GM12872 (cell line): Measurements from ENCODE around the gene EDC4.

Experiments used
- CTCF ChIP-seq: IDR thresholded peaks from 3 replicates; pipeline ENCODE4 v1.5.1; 2011; ENCODE audit warnings: low read depth, mild to moderate bottlenecking, low read length, moderate library complexity; ENCODE audit not compliant: insufficient read depth

Gene EDC4

GRCh38 chr16:67845291-67846062 lies 27.4 kb upstream of the EDC4 start:
- no peak for TF ChIP-seq CTCF

GRCh38 chr16:67846063-67846319 lies 26.9 kb upstream of the EDC4 start:
- TF ChIP-seq CTCF: no peak

- TF ChIP-seq CTCF: no peak
Observed at GRCh38 chr16:67846320-67847063, 26.4 kb upstream of the EDC4 start, which contains the start of gene NUTF2. Gene NUTF2, plus strand, starts transcription at chr16:67846933. Its CDS starts 18,198 bp downstream, at chr16:67865131.

- TF ChIP-seq CTCF: no peak
Observed at GRCh38 chr16:67847064-67847861, 25.6 kb upstream of the EDC4 start, which contains the start of gene CENPT. Gene CENPT, minus strand, starts transcription at chr16:67847693. Its CDS starts 13,834 bp downstream, at chr16:67833859.

- no peak for TF ChIP-seq CTCF
Observed at GRCh38 chr16:67848118-67848517, 24.7 kb upstream of the EDC4 start.

- no peak for TF ChIP-seq CTCF
Observed at GRCh38 chr16:67853670-67854069, 19.2 kb upstream of the EDC4 start.

- no peak for TF ChIP-seq CTCF
Observed at GRCh38 chr16:67855789-67856188, 17.1 kb upstream of the EDC4 start.
